Subcutaneous abdominal adipose tissue (tissue), 5 donors: ENCODE data around the gene FGF2.

Source experiments
- H3K27ac ChIP-seq: one replicate; pipeline ENCODE4 v1.7.0; 2013; ENCODE audit warnings: low read depth, mild to moderate bottlenecking, inconsistent platforms, low read length, moderate library complexity
- H3K27me3 ChIP-seq, 5 donors: one replicate each; pipeline ENCODE4 v1.7.0; 2013; ENCODE audit warnings: low read length in 5 of 5, inconsistent platforms in 1 of 5; ENCODE audit not compliant: control insufficient read depth in 5 of 5, insufficient read depth in 4 of 5
- H3K36me3 ChIP-seq, 5 donors: one replicate each; pipeline ENCODE4 v1.7.0; 2013; ENCODE audit warnings: low read length in 5 of 5; ENCODE audit not compliant: control insufficient read depth in 5 of 5, insufficient read depth in 5 of 5
- H3K4me1 ChIP-seq, 5 donors: one replicate each; pipeline ENCODE4 v1.7.0; 2013; ENCODE audit warnings: low read length in 5 of 5, mild to moderate bottlenecking in 3 of 5, moderate library complexity in 1 of 5; ENCODE audit not compliant: control insufficient read depth in 5 of 5, insufficient read depth in 5 of 5
- H3K4me3 ChIP-seq, 5 donors: one replicate each; pipeline ENCODE4 v1.7.0; 2013; ENCODE audit warnings: low read length in 5 of 5, low read depth in 1 of 5
- H3K9ac ChIP-seq, 5 donors: one replicate each; pipeline ENCODE4 v1.7.0; 2013; ENCODE audit warnings: low read length in 5 of 5, mild to moderate bottlenecking in 4 of 5, moderate library complexity in 3 of 5
- H3K9me3 ChIP-seq, 5 donors: one replicate each; pipeline ENCODE4 v1.7.0; 2013; ENCODE audit warnings: low read length in 5 of 5; ENCODE audit not compliant: control insufficient read depth in 5 of 5
- donor health status: healthy.
- donor health status: healthy.
- donor health status: healthy.
- donor health status: healthy.
- donor health status: healthy.

FGF2 gene

GRCh38 chr4:122914292-122914904 is 87.8 kb downstream of the FGF2 start:
- H3K9ac ChIP-seq = no peak overlapping the region
- H3K27ac ChIP-seq = no peak overlapping the region
- H3K4me3 ChIP-seq = no peak overlapping the region
- no peaks in the 10 kb centered on the region for H3K27me3 ChIP-seq
- H3K4me1 ChIP-seq = peaks cover 0 to 15% (median 0%) of the 10 kb centered on the region in 5 donors
- H3K9me3 ChIP-seq = no peaks in the 10 kb centered on the region
- H3K36me3 ChIP-seq = peaks cover 0 to 9% (median 3%) of the 10 kb centered on the region in 5 donors

GRCh38 chr4:122914938-122915337 is 88.3 kb downstream of the FGF2 start:
- Histone ChIP-seq H3K4me1 (peaks cover 0 to 10% (median 0%) of the 10 kb centered on the region in 5 donors), H3K9ac (no peak overlapping the region), H3K27ac (no peak overlapping the region), H3K4me3 (no peak overlapping the region), H3K27me3 (no peaks in the 10 kb centered on the region), H3K9me3 (no peaks in the 10 kb centered on the region), H3K36me3 (peaks cover 0 to 9% (median 3%) of the 10 kb centered on the region in 5 donors)

GRCh38 chr4:122917731-122918130 is 91.1 kb downstream of the FGF2 start:
- Histone ChIP-seq H3K9me3 (no peaks in the 10 kb centered on the region), H3K9ac (no peak overlapping the region), H3K36me3 (peaks cover 0 to 6% (median 3%) of the 10 kb centered on the region in 5 donors), H3K4me1 (peaks cover 0 to 14% (median 10%) of the 10 kb centered on the region in 5 donors), H3K4me3 (no peak overlapping the region), H3K27ac (no peak overlapping the region), H3K27me3 (no peaks in the 10 kb centered on the region)

GRCh38 chr4:122920473-122920872 is 93.8 kb downstream of the FGF2 start:
- H3K36me3 ChIP-seq = peaks cover 0 to 6% (median 0%) of the 10 kb centered on the region in 5 donors
- no peaks in the 10 kb centered on the region for H3K27me3 ChIP-seq
- H3K4me1 ChIP-seq = peaks cover 0 to 27% (median 17%) of the 10 kb centered on the region in 5 donors
- H3K9me3 ChIP-seq = no peaks in the 10 kb centered on the region
- H3K4me3 ChIP-seq = no peak overlapping the region
- H3K27ac ChIP-seq = no peak overlapping the region
- no peak overlapping the region for H3K9ac ChIP-seq

- H3K27me3 ChIP-seq = no peaks in the 10 kb centered on the region
- peaks cover 0 to 6% (median 0%) of the 10 kb centered on the region in 5 donors for H3K36me3 ChIP-seq
- peak overlapping the region in 3 of 5 donors; percentile 69 to 75 (median 71) for H3K9ac ChIP-seq
- peak overlapping the region; percentile 64 for H3K27ac ChIP-seq
- H3K9me3 ChIP-seq = no peaks in the 10 kb centered on the region
- peak overlapping the region in 4 of 5 donors; percentile 83 to 94 (median 88) for H3K4me3 ChIP-seq
- peaks cover 0 to 27% (median 17%) of the 10 kb centered on the region in 5 donors for H3K4me1 ChIP-seq
These were observed 94.7 kb downstream of the FGF2 start for GRCh38 chr4:122921300-122921699.

GRCh38 chr4:122921971-122922876 is 95.6 kb downstream of the FGF2 start, which contains the start of gene NUDT6:
Gene NUDT6, minus strand, starts transcription at chr4:122922597. Its CDS starts 25 bp downstream, at chr4:122922572.
- H3K9me3 ChIP-seq = no peaks in the 10 kb centered on the region
- H3K27me3 ChIP-seq = no peaks in the 10 kb centered on the region
- H3K4me3 ChIP-seq = peak within 1 kb of the TSS; percentile 83 to 98 (median 92)
- peak within 1 kb of the TSS; percentile 77 for H3K27ac ChIP-seq
- peak within 1 kb of the TSS; percentile 69 to 85 (median 75) for H3K9ac ChIP-seq
- peaks cover 0 to 29% (median 17%) of the 10 kb centered on the region in 5 donors for H3K4me1 ChIP-seq
- H3K36me3 ChIP-seq = no peaks in the 10 kb centered on the region

- peaks cover 0 to 30% (median 17%) of the 10 kb centered on the region in 5 donors for H3K4me1 ChIP-seq
- no peaks in the 10 kb centered on the region for H3K9me3 ChIP-seq
- H3K36me3 ChIP-seq = no peaks in the 10 kb centered on the region
- peak overlapping the region; percentile 69 to 85 (median 75) for H3K9ac ChIP-seq
- peak overlapping the region; percentile 83 to 98 (median 92) for H3K4me3 ChIP-seq
- H3K27ac ChIP-seq = peak overlapping the region; percentile 77
- no peaks in the 10 kb centered on the region for H3K27me3 ChIP-seq
These were observed 96.4 kb downstream of the FGF2 start for GRCh38 chr4:122922877-122923511.

GRCh38 chr4:122928930-122929329 is 102.3 kb downstream of the FGF2 start:
- H3K9me3 ChIP-seq = no peaks in the 10 kb centered on the region
- no peak overlapping the region for H3K9ac ChIP-seq
- peaks cover 0 to 12% (median 4%) of the 10 kb centered on the region in 5 donors for H3K4me1 ChIP-seq
- no peak overlapping the region for H3K27ac ChIP-seq
- no peaks in the 10 kb centered on the region for H3K27me3 ChIP-seq
- peaks cover 5 to 22% (median 14%) of the 10 kb centered on the region in 5 donors for H3K36me3 ChIP-seq
- no peak overlapping the region for H3K4me3 ChIP-seq

GRCh38 chr4:122930862-122931261 is 104.2 kb downstream of the FGF2 start:
- Histone ChIP-seq H3K27me3 (no peaks in the 10 kb centered on the region), H3K4me1 (peaks cover 0 to 7% (median 0%) of the 10 kb centered on the region in 5 donors), H3K27ac (no peak overlapping the region), H3K9me3 (no peaks in the 10 kb centered on the region), H3K9ac (no peak overlapping the region), H3K36me3 (peaks cover 19 to 33% (median 29%) of the 10 kb centered on the region in 5 donors), H3K4me3 (no peak overlapping the region)
